HG03097 (cell line): ENCODE results near the gene UBE2C.
"Not testable (repeated sequence)": the region's sequence is repeated elsewhere in the genome, so short reads cannot be mapped to it uniquely, and the experiment has no call there.

ENCODE experiments used
- ATAC-seq: cut with Tn5 transposase; IDR thresholded peaks from one replicate; pipeline ENCODE4 v1.9.1; 2021; ENCODE audit not compliant: unreplicated experiment, low FRiP score

Gene UBE2C

DNA sequence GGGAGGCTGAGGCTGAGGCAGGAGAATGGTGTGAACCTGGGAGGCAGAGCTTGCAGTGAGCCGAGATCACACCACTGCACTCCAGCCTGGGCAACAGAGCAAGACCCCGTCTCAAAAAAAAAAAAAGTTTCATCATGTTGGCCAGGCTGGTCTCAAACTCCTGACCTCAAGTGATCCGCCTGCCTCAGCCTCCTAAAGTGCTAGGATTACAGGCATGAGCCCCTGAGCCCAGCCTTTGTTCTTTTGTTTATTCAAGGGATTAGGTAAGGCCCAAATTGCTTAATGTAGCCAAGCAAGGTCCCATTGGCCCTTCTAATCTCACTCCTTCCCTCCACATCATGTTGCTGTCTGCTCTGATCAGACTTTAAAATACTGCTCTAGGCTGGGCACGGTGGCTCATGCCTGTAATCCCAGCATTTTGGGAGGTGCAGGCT is 17.2 kb downstream of the UBE2C start:
- ATAC-seq: not testable (repeated sequence)

GRCh38 chr20:45832619-45833018 is 20.2 kb downstream of the UBE2C start:
- no peak for ATAC-seq

GRCh38 chr20:45833030-45833882 is 20.8 kb downstream of the UBE2C start, which contains the start of gene SNX21:
TSS of gene SNX21 (plus strand) at chr20:45833799. CDS start at chr20:45833920, 121 bp downstream.
- no peak for ATAC-seq

DNA sequence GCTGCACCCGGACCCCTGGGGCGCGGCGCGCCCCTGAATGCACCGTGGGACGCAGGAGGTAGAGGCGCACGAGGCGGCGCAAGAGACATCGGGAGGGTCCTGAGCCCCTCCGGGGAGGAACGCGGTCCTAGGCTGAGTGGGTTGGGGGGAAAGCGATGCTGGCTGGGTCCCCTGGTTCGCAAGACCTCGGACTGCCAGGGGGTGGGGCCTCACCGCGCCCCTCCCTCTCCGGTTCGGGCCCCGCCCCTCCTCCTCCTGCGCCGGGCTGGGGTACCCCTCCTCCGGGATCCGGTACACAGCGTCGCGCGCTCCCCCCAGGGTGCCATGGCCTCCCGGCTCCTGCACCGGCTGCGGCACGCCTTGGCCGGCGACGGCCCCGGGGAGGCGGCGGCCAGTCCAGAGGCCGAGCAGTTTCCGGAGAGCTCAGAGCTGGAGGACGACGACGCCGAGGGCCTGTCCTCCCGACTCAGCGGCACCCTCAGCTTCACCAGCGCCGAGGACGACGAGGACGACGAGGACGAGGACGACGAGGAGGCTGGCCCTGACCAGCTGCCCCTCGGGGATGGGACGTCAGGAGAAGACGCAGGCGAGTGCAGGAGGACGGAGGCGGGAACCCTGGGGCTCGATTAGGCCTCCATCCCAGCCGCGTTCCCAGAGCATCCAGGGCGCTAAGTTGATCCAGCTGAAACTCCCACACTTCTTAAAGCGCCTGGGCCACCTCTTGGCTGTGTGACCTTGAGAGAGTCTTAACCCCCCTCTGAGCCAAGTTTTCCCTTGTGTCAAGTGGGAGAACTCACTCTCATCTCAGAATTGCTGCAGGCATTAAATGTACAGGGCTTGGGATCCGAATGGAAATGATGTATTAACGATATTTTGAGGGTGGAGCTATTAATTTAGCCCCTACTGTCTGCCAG is 21.7 kb downstream of the UBE2C start:
- ATAC-seq: no peak

DNA sequence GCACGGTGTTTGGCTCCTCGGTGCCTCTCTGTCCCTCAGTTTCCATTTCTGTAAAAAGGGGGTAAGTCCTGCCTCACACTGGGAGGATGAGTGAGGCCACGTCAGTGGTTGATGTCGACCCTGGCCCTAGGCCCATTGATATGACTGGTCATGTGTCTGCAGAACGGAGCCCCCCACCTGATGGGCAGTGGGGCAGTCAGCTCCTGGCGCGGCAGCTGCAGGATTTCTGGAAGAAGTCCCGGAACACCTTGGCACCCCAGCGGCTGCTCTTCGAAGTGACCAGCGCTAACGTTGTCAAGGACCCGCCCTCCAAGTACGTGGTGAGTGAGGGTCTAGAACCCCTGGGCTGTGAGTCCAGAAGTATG is 22.3 kb downstream of the UBE2C start:
- ATAC-seq: no peak

DNA sequence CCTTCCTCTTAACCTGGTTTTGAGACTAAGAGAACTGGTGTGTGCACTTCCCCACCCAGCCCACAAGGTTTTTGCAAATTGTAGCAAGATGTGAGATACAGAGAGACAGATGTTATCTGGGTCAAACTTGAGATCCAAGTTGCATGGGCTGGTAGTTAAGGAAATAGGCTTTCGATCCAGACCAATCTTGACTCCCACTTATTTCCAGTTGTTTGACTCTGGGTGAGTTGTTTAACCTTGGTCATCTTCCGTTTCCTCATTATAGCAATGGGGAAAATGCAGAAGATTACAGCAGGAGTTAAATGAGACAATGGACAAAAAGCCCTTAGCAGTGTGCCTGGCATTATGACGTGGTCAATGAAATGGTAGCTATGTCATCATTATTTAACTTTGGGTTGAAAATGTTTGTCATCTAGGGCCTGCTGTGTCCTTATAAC is 22.9 kb downstream of the UBE2C start:
- ATAC-seq: no peak

DNA sequence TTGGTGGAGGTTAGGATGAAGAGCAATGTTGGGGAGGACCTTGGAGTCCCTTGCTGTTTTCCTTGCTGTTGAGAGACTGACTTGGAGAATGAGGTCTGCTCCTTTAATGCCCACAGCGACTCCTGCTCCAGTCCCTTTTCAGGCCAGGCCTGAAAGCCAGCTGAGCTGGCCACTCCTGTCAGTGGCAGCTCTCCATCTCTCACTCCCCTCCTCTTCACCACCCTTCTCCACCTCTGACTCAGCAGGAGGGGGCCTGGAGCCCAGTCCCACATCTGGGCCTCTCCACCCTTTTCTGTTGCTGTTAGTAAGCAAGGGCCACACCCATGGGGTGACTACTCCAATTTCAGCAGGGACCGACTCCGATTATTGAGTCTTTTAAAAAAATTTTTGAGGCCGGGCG is 23.4 kb downstream of the UBE2C start:
- ATAC-seq: no peak

DNA sequence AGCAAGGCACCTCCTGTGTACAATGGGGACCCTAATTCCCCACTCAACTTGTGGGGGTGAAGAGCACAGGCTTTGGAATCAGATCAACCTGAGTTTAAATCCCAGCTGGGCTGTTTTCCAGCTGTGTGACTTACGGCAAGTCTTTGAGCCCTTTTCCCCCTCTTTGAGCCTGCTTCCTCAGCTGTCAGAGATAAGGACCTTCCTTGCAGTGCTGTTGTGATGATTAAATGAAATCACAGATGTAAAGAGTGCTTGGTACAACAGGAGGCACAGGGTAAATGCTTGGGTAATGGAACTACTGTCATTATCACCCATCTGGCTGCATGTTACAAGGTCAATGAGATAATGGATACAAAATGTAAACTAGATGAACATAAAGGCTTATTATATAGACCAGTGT is 24.4 kb downstream of the UBE2C start:
- no peak for ATAC-seq

DNA sequence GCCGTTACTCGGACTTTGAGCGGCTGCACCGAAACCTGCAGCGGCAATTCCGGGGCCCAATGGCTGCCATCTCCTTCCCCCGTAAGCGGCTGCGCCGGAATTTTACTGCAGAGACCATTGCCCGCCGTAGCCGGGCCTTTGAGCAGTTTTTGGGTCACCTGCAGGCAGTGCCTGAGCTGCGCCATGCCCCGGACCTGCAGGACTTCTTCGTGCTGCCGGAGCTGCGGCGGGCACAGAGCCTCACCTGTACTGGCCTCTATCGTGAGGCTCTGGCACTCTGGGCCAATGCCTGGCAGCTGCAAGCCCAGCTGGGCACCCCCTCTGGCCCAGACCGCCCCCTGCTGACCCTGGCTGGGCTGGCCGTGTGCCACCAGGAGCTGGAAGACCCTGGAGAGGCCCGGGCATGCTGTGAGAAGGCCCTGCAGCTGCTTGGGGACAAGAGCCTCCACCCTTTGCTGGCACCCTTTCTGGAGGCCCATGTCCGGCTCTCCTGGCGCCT is 28.3 kb downstream of the UBE2C start:
- ATAC-seq: no peak

DNA sequence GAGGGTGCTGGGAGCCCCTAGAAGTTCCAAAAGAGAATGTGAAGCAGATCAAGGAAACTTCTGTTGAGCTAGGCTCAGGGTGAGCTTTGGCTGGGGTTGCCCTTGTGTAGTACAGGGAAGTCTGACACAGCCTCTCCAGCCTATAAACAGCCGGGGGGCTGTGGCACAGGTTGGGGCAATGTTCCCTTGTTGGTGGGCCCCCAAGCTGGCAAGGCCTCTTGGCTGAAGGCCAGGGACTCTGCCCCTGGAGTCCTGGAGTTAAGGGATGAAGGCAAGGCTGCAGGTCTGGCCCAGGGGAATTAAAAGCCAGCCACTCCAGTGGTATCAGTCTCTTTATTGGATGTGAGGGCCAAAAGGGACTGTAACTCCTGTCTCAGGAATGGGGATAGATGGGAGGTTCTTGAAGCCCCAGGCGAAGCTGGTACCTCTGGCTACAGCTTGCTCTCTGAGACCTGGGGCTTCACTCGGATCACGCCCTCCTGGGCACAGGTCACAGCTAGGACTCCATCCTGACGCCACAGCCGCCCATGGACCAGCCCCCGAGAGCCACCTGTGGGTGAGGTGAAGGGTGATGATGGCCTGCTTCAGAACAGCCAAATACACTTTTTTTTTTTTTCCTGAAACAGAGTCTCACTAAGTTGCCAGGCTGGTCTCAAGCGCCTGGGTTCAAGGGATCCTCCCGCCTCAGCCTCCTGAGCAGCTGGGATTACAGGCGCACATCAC is 29.1 kb downstream of the UBE2C start:
- no peak for ATAC-seq

DNA sequence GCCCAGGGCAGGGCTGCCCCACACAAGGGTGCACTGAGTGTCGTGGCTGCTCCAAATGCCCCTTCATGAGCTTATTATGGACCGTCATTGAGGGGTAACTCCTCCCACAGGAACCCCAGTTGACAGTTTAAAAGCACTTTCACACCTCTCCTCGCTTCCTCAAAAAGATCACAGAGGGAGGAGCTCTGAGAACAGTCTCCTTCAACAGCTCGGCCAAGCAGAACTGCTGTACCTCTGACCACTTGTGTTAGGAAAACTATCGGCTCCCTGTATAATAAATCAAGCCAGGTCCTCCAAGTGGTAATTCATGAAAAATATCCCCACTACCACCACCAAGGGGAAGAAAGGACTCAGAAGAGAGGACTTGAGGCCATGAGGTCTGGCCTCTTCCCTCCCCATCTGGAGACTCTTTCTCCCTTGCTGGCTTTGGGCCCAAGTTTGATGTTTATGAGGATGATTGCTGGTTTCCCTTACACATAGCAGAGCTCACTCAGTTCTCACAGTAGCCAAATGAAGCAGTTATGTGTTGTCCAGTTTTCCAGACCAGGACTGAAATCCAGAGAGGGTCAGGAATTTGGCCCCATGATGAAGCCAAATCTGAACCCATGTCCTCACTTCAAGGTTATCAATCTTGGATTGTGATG is 29.8 kb downstream of the UBE2C start:
- no peak for ATAC-seq

- ATAC-seq: no peak
These were observed 31.1 kb downstream of the UBE2C start for GRCh38 chr20:45843506-45843905.

- ATAC-seq: no peak
These were observed 33.0 kb downstream of the UBE2C start for GRCh38 chr20:45845452-45845851.

GRCh38 chr20:45848421-45848820 is 36.0 kb downstream of the UBE2C start:
- ATAC-seq: no peak

GRCh38 chr20:45848969-45849582 is 36.6 kb downstream of the UBE2C start:
- no peak for ATAC-seq

- no peak for ATAC-seq
These were observed 37.8 kb downstream of the UBE2C start for GRCh38 chr20:45850238-45850637.

GRCh38 chr20:45850926-45851325 is 38.5 kb downstream of the UBE2C start:
- ATAC-seq: no peak

GRCh38 chr20:45851501-45851900 is 39.1 kb downstream of the UBE2C start:
- no peak for ATAC-seq

DNA sequence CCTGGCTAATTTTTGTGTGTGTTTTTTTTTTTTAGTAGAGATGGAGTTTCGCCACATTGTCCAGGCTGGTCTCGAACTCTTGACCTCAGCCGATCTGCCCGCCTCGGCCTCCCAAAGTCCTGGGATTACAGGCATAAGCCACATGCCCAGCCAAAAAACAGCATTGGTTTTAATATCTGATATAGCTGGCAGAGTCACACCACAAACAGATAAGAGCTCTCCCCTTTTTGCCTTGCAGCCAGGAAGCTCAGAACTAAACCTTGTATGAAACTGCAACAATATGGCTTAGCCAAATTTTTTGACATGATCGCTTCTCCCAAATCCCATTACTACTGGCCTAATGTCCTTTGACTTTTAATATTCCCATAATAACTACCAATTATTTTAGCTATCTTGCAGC is 39.9 kb downstream of the UBE2C start:
- no peak for ATAC-seq

- ATAC-seq: no peak
These were observed 41.0 kb downstream of the UBE2C start for GRCh38 chr20:45853484-45853883.
